SK-N-SH treated with all-trans-retinoic acid at 6 μM for 48 hours (cell line): ENCODE data around the gene TMC3.

Experiments used
- ATAC-seq: fragments of 200-7000 bp; cut with Tn5 transposase; 3 replicates; pipeline ENCODE4 v1.9.1; 2020; ENCODE audit warnings: mild to moderate bottlenecking, moderate library complexity
- ARNTL ChIP-seq: fragments of 450-650 bp; formaldehyde crosslinking; IDR thresholded peaks from 2 replicates; pipeline ENCODE4 v1.5.0; 2020; ENCODE audit warnings: low read depth, mild to moderate bottlenecking, moderate library complexity, borderline replicate concordance
- BACH2 ChIP-seq: fragments of 250-450 bp; sonication (Bioruptor Pico); IDR thresholded peaks from 2 replicates; pipeline ENCODE4 v1.9.0; 2021; ENCODE audit warnings: mild to moderate bottlenecking, borderline replicate concordance
- CSDC2 ChIP-seq: fragments of 250-450 bp; sonication (Bioruptor Pico); IDR thresholded peaks from 2 replicates; pipeline ENCODE4 v1.5.0; 2020; ENCODE audit warnings: mild to moderate bottlenecking, moderate library complexity
- ESRRG ChIP-seq: fragments of 250-450 bp; sonication (Bioruptor Pico); IDR thresholded peaks from 2 replicates; pipeline ENCODE4 v1.6.1; 2021; ENCODE audit warnings: mild to moderate bottlenecking
- GLIS3 ChIP-seq: fragments of 250-450 bp; sonication (Bioruptor Pico); IDR thresholded peaks from 2 replicates; pipeline ENCODE4 v1.5.0; 2020; ENCODE audit warnings: mild to moderate bottlenecking, moderate library complexity
- OSR1 ChIP-seq: fragments of 250-450 bp; sonication (Bioruptor Pico); IDR thresholded peaks from 2 replicates; pipeline ENCODE4 v1.8.0; 2022; ENCODE audit warnings: moderate library complexity, mild to moderate bottlenecking, inconsistent platforms
- PPARA ChIP-seq: fragments of 250-450 bp; sonication (Bioruptor Pico); IDR thresholded peaks from 2 replicates; pipeline ENCODE4 v1.5.0; 2020; ENCODE audit warnings: mild to moderate bottlenecking, borderline replicate concordance
- RARB ChIP-seq: fragments of 250-450 bp; sonication (Bioruptor Pico); IDR thresholded peaks from 2 replicates; pipeline ENCODE4 v1.8.0; 2021; ENCODE audit warnings: mild to moderate bottlenecking, moderate library complexity
- SNAI2 ChIP-seq: fragments of 250-450 bp; sonication (Bioruptor Pico); IDR thresholded peaks from 2 replicates; pipeline ENCODE4 v1.5.0; 2020; ENCODE audit warnings: mild to moderate bottlenecking, moderate library complexity
- TCF4 ChIP-seq: fragments of 250-450 bp; sonication (Bioruptor Pico); IDR thresholded peaks from 2 replicates; pipeline ENCODE4 v1.8.0; 2021; ENCODE audit warnings: mild to moderate bottlenecking, moderate library complexity, borderline replicate concordance
- TOX ChIP-seq: fragments of 250-450 bp; sonication (Bioruptor Pico); IDR thresholded peaks from 2 replicates; pipeline ENCODE4 v1.8.0; 2021; ENCODE audit warnings: mild to moderate bottlenecking, moderate library complexity, borderline replicate concordance
- ZC3H10 ChIP-seq: fragments of 250-450 bp; sonication (Bioruptor Pico); IDR thresholded peaks from 2 replicates; pipeline ENCODE4 v1.5.1; 2021; ENCODE audit warnings: mild to moderate bottlenecking, moderate library complexity
- ZFP3 ChIP-seq: fragments of 250-450 bp; sonication (Bioruptor Pico); IDR thresholded peaks from 2 replicates; pipeline ENCODE4 v1.5.0; 2020; ENCODE audit warnings: mild to moderate bottlenecking, moderate library complexity
- ZFP30 ChIP-seq: fragments of 450-650 bp; formaldehyde crosslinking; IDR thresholded peaks from 2 replicates; pipeline ENCODE4 v1.5.0; 2022; ENCODE audit warnings: mild to moderate bottlenecking, moderate library complexity
- ZNF565 ChIP-seq: fragments of 450-650 bp; formaldehyde crosslinking; conservative IDR thresholded peaks from 2 replicates; pipeline ENCODE4 v1.5.0; 2020; ENCODE audit warnings: low read depth, mild to moderate bottlenecking, moderate library complexity
- ZNF8 ChIP-seq: fragments of 450-650 bp; formaldehyde crosslinking; IDR thresholded peaks from 2 replicates; pipeline ENCODE4 v1.5.0; 2020; ENCODE audit warnings: mild to moderate bottlenecking, moderate library complexity
- TF ChIP-seq, protein P1 (sequence below): fragments of 250-450 bp; sonication (Bioruptor Pico); IDR thresholded peaks from 2 replicates; pipeline ENCODE4 v1.5.1; 2021; ENCODE audit warnings: mild to moderate bottlenecking, moderate library complexity
- TF ChIP-seq, protein P2 (sequence below): fragments of 250-450 bp; sonication (Bioruptor Pico); IDR thresholded peaks from 2 replicates; pipeline ENCODE4 v1.5.1; 2020; ENCODE audit warnings: low read depth, mild to moderate bottlenecking, moderate library complexity
- TF ChIP-seq, protein P3 (sequence below): fragments of 250-450 bp; sonication (Bioruptor Pico); IDR thresholded peaks from 2 replicates; pipeline ENCODE4 v1.8.0; 2021; ENCODE audit warnings: low read depth, mild to moderate bottlenecking, moderate library complexity, borderline replicate concordance
- TF ChIP-seq, protein P4 (sequence below): fragments of 250-450 bp; sonication (Bioruptor Pico); IDR thresholded peaks from 2 replicates; pipeline ENCODE4 v1.5.0; 2020; ENCODE audit warnings: mild to moderate bottlenecking, moderate library complexity
- TF ChIP-seq, protein P5 (sequence below): fragments of 250-450 bp; sonication (Bioruptor Pico); IDR thresholded peaks from 2 replicates; pipeline ENCODE4 v1.8.0; 2020; ENCODE audit warnings: mild to moderate bottlenecking, moderate library complexity, borderline replicate concordance

Gene TMC3

DNA sequence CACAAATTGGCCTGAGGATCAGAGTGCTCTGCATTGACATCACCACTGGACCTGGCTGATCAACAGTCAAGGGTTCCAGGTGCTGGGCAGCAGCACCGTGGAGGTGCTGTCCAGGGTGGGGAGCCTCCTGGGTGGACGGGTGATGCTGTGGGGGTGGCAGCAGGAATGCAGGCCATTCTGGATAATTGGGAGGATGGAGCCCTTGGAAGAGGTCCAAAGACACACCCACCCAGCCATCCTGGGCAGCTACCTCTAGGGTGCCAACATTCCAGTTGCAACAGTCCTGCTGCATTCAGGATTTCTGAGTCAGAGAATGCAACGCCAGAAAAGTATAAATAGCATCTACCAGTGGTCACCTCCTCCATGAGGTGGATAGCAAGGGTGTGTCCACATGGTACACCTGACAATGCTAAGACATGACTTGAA is 76.9 kb downstream of the TMC3 start (continued):
- TF ChIP-seq, protein P1, sequence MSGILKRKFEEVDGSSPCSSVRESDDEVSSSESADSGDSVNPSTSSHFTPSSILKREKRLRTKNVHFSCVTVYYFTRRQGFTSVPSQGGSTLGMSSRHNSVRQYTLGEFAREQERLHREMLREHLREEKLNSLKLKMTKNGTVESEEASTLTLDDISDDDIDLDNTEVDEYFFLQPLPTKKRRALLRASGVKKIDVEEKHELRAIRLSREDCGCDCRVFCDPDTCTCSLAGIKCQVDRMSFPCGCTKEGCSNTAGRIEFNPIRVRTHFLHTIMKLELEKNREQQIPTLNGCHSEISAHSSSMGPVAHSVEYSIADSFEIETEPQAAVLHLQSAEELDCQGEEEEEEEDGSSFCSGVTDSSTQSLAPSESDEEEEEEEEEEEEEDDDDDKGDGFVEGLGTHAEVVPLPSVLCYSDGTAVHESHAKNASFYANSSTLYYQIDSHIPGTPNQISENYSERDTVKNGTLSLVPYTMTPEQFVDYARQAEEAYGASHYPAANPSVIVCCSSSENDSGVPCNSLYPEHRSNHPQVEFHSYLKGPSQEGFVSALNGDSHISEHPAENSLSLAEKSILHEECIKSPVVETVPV (CRISPR knock-in tag): no peak
- TF ChIP-seq PPARA (CRISPR knock-in tag) (no peak), OSR1 (CRISPR knock-in tag) (no peak), TOX (CRISPR knock-in tag) (no peak)
- TF ChIP-seq, all 23 proteins: peak for 0

DNA sequence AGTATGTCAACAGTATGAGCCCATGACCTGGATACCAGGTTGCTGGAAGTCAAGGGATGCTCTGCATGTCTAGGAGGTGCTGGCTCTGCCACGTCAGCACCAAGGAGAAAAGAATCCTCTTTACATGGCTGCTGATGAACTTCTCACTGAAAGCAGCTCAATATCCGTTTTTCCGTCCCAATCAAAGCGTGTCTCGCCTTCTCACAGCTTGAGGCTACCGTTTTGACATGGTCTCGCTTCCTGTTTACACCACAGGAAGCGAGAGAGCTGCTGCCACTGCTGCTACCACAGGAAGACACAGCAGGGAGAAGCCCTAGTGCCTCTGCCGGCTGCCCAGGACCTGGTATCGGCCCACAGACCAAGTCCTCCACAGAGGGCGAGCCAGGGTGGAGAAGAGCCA is 77.3 kb downstream of the TMC3 start:
- ATAC-seq: no peak
- TF ChIP-seq ZNF565 (CRISPR knock-in tag): no peak
- TF ChIP-seq TOX (CRISPR knock-in tag): no peak
- TF ChIP-seq, protein P2, sequence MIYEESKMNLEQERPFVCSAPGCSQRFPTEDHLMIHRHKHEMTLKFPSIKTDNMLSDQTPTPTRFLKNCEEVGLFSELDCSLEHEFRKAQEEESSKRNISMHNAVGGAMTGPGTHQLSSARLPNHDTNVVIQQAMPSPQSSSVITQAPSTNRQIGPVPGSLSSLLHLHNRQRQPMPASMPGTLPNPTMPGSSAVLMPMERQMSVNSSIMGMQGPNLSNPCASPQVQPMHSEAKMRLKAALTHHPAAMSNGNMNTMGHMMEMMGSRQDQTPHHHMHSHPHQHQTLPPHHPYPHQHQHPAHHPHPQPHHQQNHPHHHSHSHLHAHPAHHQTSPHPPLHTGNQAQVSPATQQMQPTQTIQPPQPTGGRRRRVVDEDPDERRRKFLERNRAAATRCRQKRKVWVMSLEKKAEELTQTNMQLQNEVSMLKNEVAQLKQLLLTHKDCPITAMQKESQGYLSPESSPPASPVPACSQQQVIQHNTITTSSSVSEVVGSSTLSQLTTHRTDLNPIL (CRISPR knock-in tag): no peak
- TF ChIP-seq, protein P3, sequence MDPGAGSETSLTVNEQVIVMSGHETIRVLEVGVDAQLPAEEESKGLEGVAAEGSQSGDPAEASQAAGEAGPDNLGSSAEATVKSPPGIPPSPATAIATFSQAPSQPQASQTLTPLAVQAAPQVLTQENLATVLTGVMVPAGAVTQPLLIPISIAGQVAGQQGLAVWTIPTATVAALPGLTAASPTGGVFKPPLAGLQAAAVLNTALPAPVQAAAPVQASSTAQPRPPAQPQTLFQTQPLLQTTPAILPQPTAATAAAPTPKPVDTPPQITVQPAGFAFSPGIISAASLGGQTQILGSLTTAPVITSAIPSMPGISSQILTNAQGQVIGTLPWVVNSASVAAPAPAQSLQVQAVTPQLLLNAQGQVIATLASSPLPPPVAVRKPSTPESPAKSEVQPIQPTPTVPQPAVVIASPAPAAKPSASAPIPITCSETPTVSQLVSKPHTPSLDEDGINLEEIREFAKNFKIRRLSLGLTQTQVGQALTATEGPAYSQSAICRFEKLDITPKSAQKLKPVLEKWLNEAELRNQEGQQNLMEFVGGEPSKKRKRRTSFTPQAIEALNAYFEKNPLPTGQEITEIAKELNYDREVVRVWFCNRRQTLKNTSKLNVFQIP (CRISPR knock-in tag): no peak
- TF ChIP-seq ZFP30 (CRISPR knock-in tag): no peak
- no peak for TF ChIP-seq RARB (CRISPR knock-in tag)
- TF ChIP-seq ZFP3 (CRISPR knock-in tag): no peak
- TF ChIP-seq PPARA (CRISPR knock-in tag): no peak
- no peak for TF ChIP-seq ZNF8 (CRISPR knock-in tag)
- TF ChIP-seq ZC3H10 (CRISPR knock-in tag): no peak
- TF ChIP-seq ARNTL: no peak
- no peak for TF ChIP-seq SNAI2 (CRISPR knock-in tag)
- TF ChIP-seq, protein P4, sequence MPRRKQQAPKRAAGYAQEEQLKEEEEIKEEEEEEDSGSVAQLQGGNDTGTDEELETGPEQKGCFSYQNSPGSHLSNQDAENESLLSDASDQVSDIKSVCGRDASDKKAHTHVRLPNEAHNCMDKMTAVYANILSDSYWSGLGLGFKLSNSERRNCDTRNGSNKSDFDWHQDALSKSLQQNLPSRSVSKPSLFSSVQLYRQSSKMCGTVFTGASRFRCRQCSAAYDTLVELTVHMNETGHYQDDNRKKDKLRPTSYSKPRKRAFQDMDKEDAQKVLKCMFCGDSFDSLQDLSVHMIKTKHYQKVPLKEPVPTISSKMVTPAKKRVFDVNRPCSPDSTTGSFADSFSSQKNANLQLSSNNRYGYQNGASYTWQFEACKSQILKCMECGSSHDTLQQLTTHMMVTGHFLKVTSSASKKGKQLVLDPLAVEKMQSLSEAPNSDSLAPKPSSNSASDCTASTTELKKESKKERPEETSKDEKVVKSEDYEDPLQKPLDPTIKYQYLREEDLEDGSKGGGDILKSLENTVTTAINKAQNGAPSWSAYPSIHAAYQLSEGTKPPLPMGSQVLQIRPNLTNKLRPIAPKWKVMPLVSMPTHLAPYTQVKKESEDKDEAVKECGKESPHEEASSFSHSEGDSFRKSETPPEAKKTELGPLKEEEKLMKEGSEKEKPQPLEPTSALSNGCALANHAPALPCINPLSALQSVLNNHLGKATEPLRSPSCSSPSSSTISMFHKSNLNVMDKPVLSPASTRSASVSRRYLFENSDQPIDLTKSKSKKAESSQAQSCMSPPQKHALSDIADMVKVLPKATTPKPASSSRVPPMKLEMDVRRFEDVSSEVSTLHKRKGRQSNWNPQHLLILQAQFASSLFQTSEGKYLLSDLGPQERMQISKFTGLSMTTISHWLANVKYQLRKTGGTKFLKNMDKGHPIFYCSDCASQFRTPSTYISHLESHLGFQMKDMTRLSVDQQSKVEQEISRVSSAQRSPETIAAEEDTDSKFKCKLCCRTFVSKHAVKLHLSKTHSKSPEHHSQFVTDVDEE (CRISPR knock-in tag): no peak
- no peak for TF ChIP-seq CSDC2 (CRISPR knock-in tag)
- TF ChIP-seq GLIS3 (CRISPR knock-in tag): no peak
- TF ChIP-seq OSR1 (CRISPR knock-in tag): no peak
- no peak for TF ChIP-seq BACH2
- no peak for TF ChIP-seq ESRRG
- TF ChIP-seq, protein P1 (CRISPR knock-in tag): no peak
- TF ChIP-seq, all 23 proteins: peak for 0

DNA sequence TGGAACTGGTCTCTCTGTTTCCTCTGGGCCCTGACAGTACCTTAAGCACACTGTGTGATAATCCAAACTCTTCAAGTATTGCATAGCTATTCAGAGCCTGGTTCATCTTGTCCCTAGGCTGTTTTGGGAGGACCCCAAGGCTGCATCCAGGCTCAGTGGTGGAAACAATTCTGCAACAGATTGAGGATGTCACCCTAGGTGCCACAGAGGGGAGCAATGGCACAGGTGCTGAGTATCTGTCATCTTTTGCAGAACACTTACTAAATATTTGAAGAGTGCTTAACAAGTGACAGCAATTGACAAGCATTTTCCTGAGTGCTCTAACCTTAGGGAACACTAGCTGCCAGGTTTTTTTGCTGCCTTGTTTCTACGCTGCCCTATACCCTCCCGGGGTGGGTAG is 77.8 kb downstream of the TMC3 start:
- ATAC-seq: no peak
- TF ChIP-seq TCF4 (CRISPR knock-in tag): no peak
- TF ChIP-seq, all 23 proteins: peak for 0

DNA sequence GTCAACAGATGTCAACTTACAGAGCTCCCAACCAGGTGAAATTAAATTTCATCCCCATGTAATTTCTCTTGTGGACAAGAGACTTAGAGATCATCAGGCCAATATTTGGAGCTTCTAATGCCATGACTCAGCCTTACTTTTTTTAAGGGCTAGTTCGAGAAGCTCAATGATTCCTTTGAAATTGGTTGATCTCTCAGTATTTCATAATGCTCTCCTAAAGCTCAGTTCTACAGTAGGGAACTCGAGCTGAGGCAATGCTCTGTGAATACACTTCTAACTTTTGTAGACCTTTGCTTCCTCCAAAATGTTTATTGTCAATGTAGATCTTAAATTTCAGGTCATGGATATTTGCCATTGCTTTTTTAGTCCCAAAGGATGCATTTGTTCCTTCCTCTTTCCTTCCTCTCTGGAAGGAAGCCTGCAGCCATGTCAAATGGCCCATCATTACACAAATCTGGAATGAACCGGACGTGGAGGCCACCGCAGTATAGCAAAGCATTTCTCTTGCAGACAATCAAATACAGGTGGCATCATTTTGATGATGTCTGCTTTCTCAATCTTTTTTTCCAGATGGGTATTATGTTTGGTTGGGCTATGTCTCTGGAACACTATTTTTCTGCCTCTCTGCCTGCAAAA is 78.4 kb downstream of the TMC3 start:
- TF ChIP-seq, protein P3 (CRISPR knock-in tag): no peak
- TF ChIP-seq, protein P1 (CRISPR knock-in tag): no peak
- no peak for TF ChIP-seq ZNF8 (CRISPR knock-in tag)
- no peak for TF ChIP-seq PPARA (CRISPR knock-in tag)
- TF ChIP-seq ZC3H10 (CRISPR knock-in tag): no peak
- TF ChIP-seq, protein P5, sequence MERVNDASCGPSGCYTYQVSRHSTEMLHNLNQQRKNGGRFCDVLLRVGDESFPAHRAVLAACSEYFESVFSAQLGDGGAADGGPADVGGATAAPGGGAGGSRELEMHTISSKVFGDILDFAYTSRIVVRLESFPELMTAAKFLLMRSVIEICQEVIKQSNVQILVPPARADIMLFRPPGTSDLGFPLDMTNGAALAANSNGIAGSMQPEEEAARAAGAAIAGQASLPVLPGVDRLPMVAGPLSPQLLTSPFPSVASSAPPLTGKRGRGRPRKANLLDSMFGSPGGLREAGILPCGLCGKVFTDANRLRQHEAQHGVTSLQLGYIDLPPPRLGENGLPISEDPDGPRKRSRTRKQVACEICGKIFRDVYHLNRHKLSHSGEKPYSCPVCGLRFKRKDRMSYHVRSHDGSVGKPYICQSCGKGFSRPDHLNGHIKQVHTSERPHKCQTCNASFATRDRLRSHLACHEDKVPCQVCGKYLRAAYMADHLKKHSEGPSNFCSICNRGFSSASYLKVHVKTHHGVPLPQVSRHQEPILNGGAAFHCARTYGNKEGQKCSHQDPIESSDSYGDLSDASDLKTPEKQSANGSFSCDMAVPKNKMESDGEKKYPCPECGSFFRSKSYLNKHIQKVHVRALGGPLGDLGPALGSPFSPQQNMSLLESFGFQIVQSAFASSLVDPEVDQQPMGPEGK (CRISPR knock-in tag): no peak
- ATAC-seq: no peak
